NCI-H82 treated with DMSO at 0.1 percent for 48 hours (cell line): ENCODE measurements around the gene JAZF1.
"Not testable (repeated sequence)": the region's sequence is repeated elsewhere in the genome, so short reads cannot be mapped to it uniquely, and the experiment has no call there.

ENCODE experiments used
- DNase-seq: peaks from one replicate; lab custom pipeline; 2025; ENCODE audit not compliant: unreplicated experiment; lab: John Stamatoyannopoulos, UW

Gene JAZF1

GRCh38 chr7:27922389-27922788, 258.2 kb downstream of the JAZF1 start:
- not testable (repeated sequence) for DNase-seq

- DNase-seq: peak; percentile 81
Observed at GRCh38 chr7:27921081-27921836, 259.3 kb downstream of the JAZF1 start.

GRCh38 chr7:27920281-27920946, 260.2 kb downstream of the JAZF1 start:
- no peak for DNase-seq

GRCh38 chr7:27918503-27918902, 262.1 kb downstream of the JAZF1 start:
- DNase-seq: no peak

- no peak for DNase-seq
Observed at GRCh38 chr7:27917774-27918314, 262.8 kb downstream of the JAZF1 start.

- DNase-seq: no peak
Observed at GRCh38 chr7:27917119-27917518, 263.5 kb downstream of the JAZF1 start.

GRCh38 chr7:27916372-27916771, 264.2 kb downstream of the JAZF1 start:
- DNase-seq: no peak

GRCh38 chr7:27914409-27914808, 266.2 kb downstream of the JAZF1 start:
- DNase-seq: no peak

GRCh38 chr7:27912751-27913150, 267.8 kb downstream of the JAZF1 start:
- DNase-seq: no peak

GRCh38 chr7:27911920-27912319, 268.7 kb downstream of the JAZF1 start:
- no peak for DNase-seq

- DNase-seq: peak; percentile 98
Observed at GRCh38 chr7:27910326-27910725, 270.3 kb downstream of the JAZF1 start.

- DNase-seq: no peak
Observed at GRCh38 chr7:27908534-27909165, 271.9 kb downstream of the JAZF1 start.

GRCh38 chr7:27906385-27907091, 274.1 kb downstream of the JAZF1 start:
- no peak for DNase-seq

GRCh38 chr7:27905951-27906350, 274.6 kb downstream of the JAZF1 start:
- DNase-seq: no peak

- no peak for DNase-seq
Observed at GRCh38 chr7:27901028-27901760, 279.4 kb downstream of the JAZF1 start.

- DNase-seq: no peak
Observed at GRCh38 chr7:27900006-27900405, 280.6 kb downstream of the JAZF1 start.

GRCh38 chr7:27899601-27900000, 281.0 kb downstream of the JAZF1 start:
- no peak for DNase-seq

GRCh38 chr7:27897441-27897847, 283.2 kb downstream of the JAZF1 start:
- no peak for DNase-seq

GRCh38 chr7:27897001-27897400, 283.6 kb downstream of the JAZF1 start:
- no peak for DNase-seq

- DNase-seq: no peak
Observed at GRCh38 chr7:27895551-27895950, 285.0 kb downstream of the JAZF1 start.
